IPS-20b (cell line): ENCODE data around the gene ARID1B.

Experiments used
- H3K27ac ChIP-seq: one replicate; pipeline ENCODE4 v1.5.1; 2013; ENCODE audit warnings: low read length
- H3K27me3 ChIP-seq: 2 replicates; pipeline ENCODE4 v1.6.1; 2013; ENCODE audit warnings: mild to moderate bottlenecking, low read length, inconsistent platforms; ENCODE audit not compliant: insufficient read depth
- H3K36me3 ChIP-seq: 2 replicates; pipeline ENCODE4 v1.6.1; 2013; ENCODE audit warnings: low read depth, mild to moderate bottlenecking, inconsistent platforms, low read length, moderate library complexity; ENCODE audit not compliant: insufficient read depth
- H3K4me1 ChIP-seq: 2 replicates; pipeline ENCODE4 v1.6.1; 2013; ENCODE audit warnings: mild to moderate bottlenecking, control low read depth, inconsistent platforms, low read length, moderate library complexity; ENCODE audit not compliant: insufficient read depth
- H3K4me3 ChIP-seq: 2 replicates; pipeline ENCODE4 v1.5.1; 2013; ENCODE audit warnings: mild to moderate bottlenecking, low read length, inconsistent platforms
- H3K9ac ChIP-seq: 2 replicates; pipeline ENCODE4 v1.6.1; 2013; ENCODE audit warnings: low read depth, mild to moderate bottlenecking, inconsistent platforms, low read length, moderate library complexity
- H3K9me3 ChIP-seq: 2 replicates; pipeline ENCODE4 v1.6.1; 2013; ENCODE audit warnings: mild to moderate bottlenecking, low read depth, low read length, inconsistent platforms; ENCODE audit not compliant: insufficient read depth

Gene ARID1B

DNA sequence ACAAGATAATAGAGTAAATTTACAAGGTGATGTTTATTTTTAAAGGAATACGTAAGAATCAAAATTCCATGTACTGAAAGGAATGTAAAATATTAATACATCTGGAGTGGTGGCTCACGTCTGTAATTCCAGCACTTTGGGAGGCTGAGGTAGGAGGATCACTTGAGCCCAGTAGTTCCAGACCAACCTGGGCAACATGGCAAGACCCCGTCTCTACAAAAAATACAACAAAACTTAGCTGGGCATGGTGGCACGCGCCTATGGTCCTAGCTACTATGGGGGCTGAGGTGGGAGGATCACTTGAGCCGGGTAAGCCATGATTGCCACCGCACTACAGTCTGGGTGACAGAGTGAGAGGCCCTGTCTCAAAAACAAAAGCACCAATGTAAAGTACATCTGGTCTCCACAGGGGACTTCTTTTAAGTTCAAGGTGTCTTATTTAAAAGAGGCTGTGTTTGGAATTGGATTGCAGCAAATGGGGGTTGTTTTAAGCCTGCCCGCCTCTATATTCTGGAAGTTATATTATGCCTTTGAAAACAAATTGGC lies 36.9 kb downstream of the ARID1B start:
- H3K4me3 ChIP-seq: no peak overlapping the region
- no peaks in the 10 kb centered on the region for H3K27me3 ChIP-seq
- H3K9ac ChIP-seq: no peak overlapping the region
- H3K9me3 ChIP-seq: no peaks in the 10 kb centered on the region
- no peaks in the 10 kb centered on the region for H3K36me3 ChIP-seq
- H3K4me1 ChIP-seq: peaks cover 13% of the 10 kb centered on the region; the same call in 1 of the 2 replicates
- H3K27ac ChIP-seq: no peak overlapping the region

DNA sequence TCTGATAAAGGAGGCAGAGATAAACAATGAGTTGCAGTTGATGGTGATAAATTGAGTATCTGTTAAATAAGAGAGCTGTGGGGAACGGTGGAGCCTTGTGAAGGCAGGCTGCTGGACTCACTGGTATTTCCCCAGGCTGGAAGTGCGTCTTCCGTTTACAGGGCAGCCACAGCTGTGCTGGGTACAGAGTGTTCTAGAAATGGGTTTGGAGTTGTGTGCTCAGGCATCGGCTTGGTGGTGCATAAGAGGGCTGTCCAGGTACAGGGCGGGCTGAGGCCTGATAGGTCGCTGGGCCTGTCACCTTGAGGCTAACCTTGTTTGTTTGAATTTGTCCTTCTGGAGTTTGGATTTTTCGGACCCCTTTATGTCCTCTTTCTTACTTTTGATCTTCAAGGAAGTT lies 39.3 kb downstream of the ARID1B start:
- no peak overlapping the region for H3K27ac ChIP-seq
- no peak overlapping the region for H3K4me3 ChIP-seq
- H3K9ac ChIP-seq: no peak overlapping the region
- H3K27me3 ChIP-seq: no peaks in the 10 kb centered on the region
- no peaks in the 10 kb centered on the region for H3K9me3 ChIP-seq
- H3K4me1 ChIP-seq: peaks cover 24% of the 10 kb centered on the region
- no peaks in the 10 kb centered on the region for H3K36me3 ChIP-seq

DNA sequence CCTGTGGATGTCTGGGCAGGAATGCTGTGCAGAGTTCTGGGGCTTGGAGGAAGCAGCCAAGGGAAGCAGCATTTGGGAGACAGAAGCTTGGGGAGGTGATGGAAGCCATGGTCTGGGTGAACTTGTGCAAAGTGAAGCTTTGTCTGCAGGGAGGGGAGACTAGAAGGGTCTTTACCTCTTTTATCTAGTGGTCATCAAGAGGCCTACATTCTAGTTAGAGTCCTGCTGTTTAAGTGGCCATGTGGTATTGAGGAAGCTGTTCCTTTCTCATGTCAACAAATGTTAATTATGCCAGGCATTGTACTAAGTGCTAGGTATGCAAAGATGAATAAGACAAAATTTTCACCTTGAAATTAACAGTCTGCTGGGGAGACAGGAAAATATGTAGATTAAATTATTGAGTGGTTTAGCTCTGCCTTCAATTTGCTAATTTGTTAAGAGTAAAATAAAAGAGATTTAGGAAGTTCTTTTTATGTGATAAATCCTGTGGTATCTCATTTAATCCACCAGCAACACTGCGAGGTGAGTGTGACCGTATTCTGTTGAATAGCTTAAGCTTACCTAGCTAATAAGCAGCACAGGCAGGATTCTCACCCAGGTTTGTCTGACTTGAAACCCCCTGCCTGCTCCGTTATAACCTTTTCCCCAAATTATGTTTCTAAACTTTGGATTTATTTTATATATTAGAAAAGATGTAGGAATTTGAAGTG lies 43.1 kb downstream of the ARID1B start:
- Histone ChIP-seq H3K9me3 (no peaks in the 10 kb centered on the region), H3K27me3 (no peaks in the 10 kb centered on the region), H3K4me1 (peaks cover 24% of the 10 kb centered on the region), H3K9ac (no peak overlapping the region), H3K4me3 (peak overlapping the region; percentile 26; the same call in 1 of the 2 replicates), H3K27ac (no peak overlapping the region), H3K36me3 (no peaks in the 10 kb centered on the region)

DNA sequence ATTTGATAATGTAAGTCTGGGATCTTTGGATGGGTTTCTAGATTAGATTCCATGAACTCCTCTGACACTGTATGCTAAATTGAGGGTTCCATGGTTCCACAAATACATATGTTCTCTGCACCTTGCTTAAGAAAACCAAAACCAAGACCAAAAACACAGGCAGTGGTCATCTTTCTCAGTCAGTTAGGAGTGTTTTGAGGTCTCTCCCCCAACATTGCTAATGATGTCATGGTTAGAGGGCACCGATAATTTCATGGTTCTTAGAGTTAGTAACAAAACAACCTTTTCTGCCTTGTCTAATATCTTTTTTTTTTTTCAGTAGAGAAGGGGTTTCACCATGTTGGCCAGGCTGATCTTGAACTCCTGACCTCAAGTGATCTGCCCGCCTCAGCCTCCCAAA lies 44.5 kb downstream of the ARID1B start:
- no peak overlapping the region for H3K4me3 ChIP-seq
- H3K4me1 ChIP-seq: peaks cover 27% of the 10 kb centered on the region
- no peak overlapping the region for H3K27ac ChIP-seq
- H3K27me3 ChIP-seq: no peaks in the 10 kb centered on the region
- H3K9ac ChIP-seq: no peak overlapping the region
- H3K9me3 ChIP-seq: no peaks in the 10 kb centered on the region
- H3K36me3 ChIP-seq: no peaks in the 10 kb centered on the region

DNA sequence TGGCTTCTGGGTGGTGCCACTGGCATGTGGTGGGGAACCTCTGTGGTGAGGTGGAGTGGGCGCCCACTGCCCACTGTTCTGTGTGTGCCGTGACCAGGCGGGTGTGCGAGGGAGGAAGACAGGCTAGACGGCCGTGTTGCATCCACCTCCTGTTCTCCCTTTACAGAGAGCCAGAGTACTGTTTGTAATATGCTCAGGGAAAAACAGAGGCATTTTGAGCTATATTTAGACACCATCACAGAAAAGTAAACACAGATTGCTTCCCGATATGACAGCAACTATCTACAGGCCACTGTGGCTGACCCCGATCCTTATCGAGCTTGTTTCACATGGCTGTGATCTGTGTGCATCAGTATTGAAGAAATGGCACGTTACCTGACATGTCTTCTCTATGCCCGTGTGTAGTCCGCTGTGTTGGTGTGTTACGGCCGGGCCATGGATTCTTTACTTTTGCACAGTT lies 45.6 kb downstream of the ARID1B start:
- no peaks in the 10 kb centered on the region for H3K27me3 ChIP-seq
- no peak overlapping the region for H3K27ac ChIP-seq
- H3K9me3 ChIP-seq: no peaks in the 10 kb centered on the region
- H3K4me3 ChIP-seq: no peak overlapping the region
- peaks cover 27% of the 10 kb centered on the region for H3K4me1 ChIP-seq
- H3K9ac ChIP-seq: no peak overlapping the region
- H3K36me3 ChIP-seq: no peaks in the 10 kb centered on the region

DNA sequence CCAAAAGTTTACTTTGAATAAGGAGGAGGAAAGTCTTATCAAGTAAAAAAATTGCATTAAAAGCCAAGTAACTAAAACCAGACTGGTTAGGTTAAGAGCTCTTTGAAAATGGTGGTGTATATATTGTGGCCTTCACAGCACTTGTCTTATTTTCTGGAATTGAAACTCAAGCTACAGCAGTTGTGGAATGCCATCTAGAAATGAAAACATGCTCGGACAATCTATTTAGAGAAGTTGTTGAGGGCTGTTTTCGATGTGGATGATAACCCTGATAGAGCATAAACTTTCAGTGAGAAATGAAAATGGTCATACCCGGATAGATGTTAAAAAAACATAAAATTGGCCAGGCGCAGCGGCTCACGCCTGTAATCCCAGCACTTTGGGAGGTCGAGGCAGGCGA lies 47.0 kb downstream of the ARID1B start:
- H3K9ac ChIP-seq: no peak overlapping the region
- no peak overlapping the region for H3K4me3 ChIP-seq
- H3K27ac ChIP-seq: no peak overlapping the region
- no peaks in the 10 kb centered on the region for H3K27me3 ChIP-seq
- H3K4me1 ChIP-seq: peaks cover 23% of the 10 kb centered on the region
- H3K9me3 ChIP-seq: no peaks in the 10 kb centered on the region
- peaks cover 2% of the 10 kb centered on the region; the same call in 1 of the 2 replicates for H3K36me3 ChIP-seq

DNA sequence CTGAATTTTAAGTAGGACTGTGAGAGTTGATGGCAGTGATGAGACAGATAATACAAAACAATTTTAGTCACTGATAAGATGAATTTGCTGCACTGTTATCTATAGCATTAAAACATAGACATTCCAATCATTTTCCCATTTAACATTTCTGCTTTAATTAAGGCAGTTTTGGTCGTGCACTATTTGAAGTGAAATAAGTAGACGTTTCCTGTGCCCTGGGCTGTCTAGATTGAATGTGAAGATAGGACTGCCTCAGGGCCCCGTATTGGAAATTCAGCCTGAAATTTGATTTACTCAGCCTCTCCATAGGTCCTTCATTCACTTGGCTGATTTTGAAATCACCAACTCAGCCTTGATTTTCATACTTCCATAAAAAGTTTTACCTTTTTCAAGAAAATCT lies 48.3 kb downstream of the ARID1B start:
- Histone ChIP-seq H3K27me3 (no peaks in the 10 kb centered on the region), H3K9ac (no peak overlapping the region), H3K4me3 (no peak overlapping the region), H3K27ac (no peak overlapping the region), H3K36me3 (peaks cover 13% of the 10 kb centered on the region; the same call in 1 of the 2 replicates), H3K9me3 (no peaks in the 10 kb centered on the region), H3K4me1 (peaks cover 11% of the 10 kb centered on the region)

DNA sequence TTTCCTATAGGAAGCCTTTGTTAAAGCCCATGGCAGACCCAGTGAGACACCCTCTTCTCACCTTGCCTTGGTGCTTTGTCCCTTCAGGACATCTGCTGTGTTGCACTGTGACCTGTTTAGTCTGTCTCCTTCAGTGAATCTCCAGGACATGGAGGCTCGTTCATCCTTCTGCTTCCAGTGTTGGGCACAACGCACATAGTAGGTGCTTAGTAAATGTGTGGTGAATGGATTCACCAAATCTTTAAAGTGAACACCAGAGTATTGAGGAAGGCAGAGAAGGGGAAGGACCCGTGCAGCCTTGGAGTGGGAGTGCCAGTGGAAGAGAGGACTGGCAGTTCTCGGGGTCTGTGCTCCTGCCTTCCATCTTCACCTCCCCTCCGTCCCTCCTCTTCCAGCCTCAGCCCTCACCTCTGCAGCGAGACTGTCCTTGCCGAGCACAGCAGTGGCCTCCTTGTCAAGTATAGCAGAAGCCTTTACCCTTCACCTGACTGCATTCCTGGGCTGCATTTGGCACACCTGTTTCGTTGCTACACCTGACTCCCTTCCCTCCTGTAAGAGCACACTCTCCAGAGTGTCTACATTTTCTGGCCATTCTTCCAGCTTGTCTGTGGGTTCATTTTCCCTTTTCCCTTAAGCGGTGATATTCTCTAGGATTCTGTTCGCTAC lies 49.2 kb downstream of the ARID1B start:
- Histone ChIP-seq H3K27ac (no peak overlapping the region), H3K4me3 (no peak overlapping the region), H3K27me3 (no peaks in the 10 kb centered on the region), H3K9ac (no peak overlapping the region), H3K9me3 (no peaks in the 10 kb centered on the region), H3K36me3 (peaks cover 13% of the 10 kb centered on the region; the same call in 1 of the 2 replicates), H3K4me1 (peaks cover 8% of the 10 kb centered on the region)

DNA sequence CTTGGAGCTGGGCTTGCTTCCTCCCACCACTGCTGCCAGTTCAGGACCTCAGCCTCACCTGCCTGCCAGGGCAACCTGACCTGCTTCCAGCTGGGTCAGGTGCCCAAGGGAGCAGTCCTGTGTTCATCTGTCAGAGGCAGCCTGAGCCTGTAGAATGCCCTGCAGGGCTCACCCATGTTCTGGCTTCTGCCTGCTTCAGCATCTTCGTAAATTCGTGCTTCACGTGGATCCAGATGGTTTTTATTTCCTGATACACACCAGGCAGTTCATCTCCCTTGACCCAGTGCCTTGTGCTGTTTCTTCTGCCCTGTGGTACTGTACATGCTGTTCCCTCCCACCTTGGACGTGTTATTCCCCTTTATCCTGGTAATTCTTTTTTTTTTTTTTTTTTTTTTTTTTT lies 50.2 kb downstream of the ARID1B start:
- Histone ChIP-seq H3K36me3 (peaks cover 13% of the 10 kb centered on the region; the same call in 1 of the 2 replicates), H3K9ac (no peak overlapping the region), H3K27me3 (no peaks in the 10 kb centered on the region), H3K27ac (no peak overlapping the region), H3K9me3 (no peaks in the 10 kb centered on the region), H3K4me1 (peaks cover 11% of the 10 kb centered on the region), H3K4me3 (no peak overlapping the region)

DNA sequence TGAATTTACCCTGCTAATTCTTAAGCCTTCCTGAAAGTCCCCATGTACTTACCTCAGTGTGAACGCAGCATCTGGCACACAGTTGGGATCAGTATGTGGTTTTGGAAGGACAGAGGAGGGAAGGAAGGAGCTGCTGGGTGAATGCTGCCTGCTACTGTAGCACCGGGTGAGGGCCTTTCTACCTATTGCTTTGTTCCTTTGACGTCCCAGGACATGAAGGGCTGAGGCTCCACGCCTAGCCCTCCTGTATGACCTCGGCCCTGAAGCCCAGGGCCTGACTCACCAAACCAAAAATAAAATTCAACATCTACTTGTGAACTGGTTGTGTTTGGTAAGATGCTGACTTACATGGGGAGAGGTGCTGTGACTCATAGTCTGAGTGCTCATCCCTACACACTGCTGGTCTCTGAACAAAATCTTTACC lies 51.1 kb downstream of the ARID1B start:
- H3K36me3 ChIP-seq: peaks cover 13% of the 10 kb centered on the region; the same call in 1 of the 2 replicates
- H3K9ac ChIP-seq: no peak overlapping the region
- no peak overlapping the region for H3K27ac ChIP-seq
- H3K27me3 ChIP-seq: no peaks in the 10 kb centered on the region
- H3K4me3 ChIP-seq: no peak overlapping the region
- H3K4me1 ChIP-seq: peaks cover 13% of the 10 kb centered on the region
- H3K9me3 ChIP-seq: no peaks in the 10 kb centered on the region

DNA sequence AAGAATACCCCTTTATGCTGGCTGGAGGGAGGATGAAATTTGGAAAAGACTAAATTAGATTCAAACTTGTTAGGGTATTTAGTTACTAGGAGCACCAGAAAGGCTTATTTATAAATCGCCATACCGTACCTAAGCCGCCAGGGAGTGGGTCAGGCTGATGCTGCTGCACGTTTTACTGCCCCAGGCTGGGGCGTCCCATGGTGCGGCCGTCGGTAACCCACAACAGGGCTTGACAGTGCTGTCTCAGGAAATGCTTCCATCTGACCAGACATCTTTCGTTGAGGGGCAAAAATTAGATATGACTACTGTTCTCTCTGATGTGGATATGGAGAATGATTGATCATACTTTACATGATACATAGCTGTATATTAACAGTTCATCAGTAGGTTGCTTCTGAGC lies 52.9 kb downstream of the ARID1B start:
- Histone ChIP-seq H3K9ac (no peak overlapping the region), H3K9me3 (no peaks in the 10 kb centered on the region), H3K36me3 (peaks cover 13% of the 10 kb centered on the region), H3K27ac (no peak overlapping the region), H3K4me1 (peaks cover 13% of the 10 kb centered on the region), H3K27me3 (no peaks in the 10 kb centered on the region), H3K4me3 (no peak overlapping the region)

DNA sequence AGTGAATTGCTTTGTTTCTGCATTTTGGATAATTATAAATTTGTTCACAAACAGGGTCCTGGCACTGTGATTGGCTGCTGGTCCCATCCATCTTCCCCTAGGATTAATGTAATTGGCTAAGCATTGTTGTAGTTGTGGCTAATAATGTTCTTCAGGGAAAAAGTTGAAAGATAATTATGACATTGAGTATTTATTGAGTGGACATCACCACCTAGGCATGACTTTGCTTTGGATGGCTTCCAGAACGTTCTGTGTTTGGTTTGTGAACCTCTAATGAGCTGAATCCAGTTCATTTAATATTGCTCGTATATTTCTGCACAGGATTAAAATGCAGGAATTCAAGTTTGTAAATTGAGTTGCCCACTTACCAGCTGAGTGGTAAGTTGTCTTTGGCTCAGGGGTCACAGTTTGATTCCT lies 55.1 kb downstream of the ARID1B start:
- no peak overlapping the region for H3K27ac ChIP-seq
- H3K4me1 ChIP-seq: peaks cover 13% of the 10 kb centered on the region
- H3K9me3 ChIP-seq: no peaks in the 10 kb centered on the region
- H3K9ac ChIP-seq: no peak overlapping the region
- no peak overlapping the region for H3K4me3 ChIP-seq
- H3K27me3 ChIP-seq: no peaks in the 10 kb centered on the region
- H3K36me3 ChIP-seq: peaks cover 20% of the 10 kb centered on the region
